ENCODE results near the gene GPRASP1. TPM values are rescaled to one million over a fixed set of nuclear protein-coding genes. Genes with fewer than 3 reads are reported as not detected.
A peak's percentile ranks its signal among the peaks of the same experiment; 100 is the strongest.

The GPRASP1 gene
- total RNA-seq, 1 experiment from 2014 or later, result 3.2 TPM

DNA sequence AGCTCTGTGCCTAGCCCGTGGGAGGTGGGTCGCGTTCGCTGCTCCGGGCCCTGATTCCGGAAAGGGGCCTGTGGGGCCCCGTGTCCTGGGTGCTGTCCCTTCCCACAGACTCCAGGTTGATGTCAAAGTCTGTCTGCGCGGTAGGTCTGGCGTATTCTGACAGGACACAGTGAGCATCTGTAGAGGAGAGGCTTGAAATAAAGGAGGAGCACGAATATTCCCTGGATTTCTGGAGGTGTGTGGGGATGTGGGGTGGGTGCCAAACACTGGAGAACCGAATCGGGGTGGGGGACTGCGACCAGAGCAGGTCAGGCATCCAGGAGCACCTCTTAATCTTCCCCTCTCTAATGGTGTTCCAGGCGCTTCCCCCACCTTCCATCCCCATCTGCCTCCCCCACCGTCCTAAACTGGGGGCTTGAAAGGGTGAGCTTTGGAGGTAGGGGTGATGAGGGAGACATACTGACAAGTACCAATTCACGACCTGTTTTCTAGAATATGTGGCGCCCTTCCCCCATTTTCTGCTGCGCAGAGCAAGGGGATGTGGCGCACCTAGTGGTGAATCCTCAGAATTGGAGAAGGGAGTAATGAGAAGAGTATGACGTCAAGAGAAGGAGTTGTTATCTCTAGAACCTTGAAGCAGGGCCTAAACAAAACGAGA, 877 bp downstream of the GPRASP1 start:
- Histone ChIP-seq H3K4ac (ENCODE audit: low read depth, low read length) (no peak overlapping the region), H3K79me1 (ENCODE audit: insufficient read depth, low read depth, low read length, poor library complexity, severe bottlenecking) (no peaks in the 10 kb centered on the region), H2AK5ac (ENCODE audit: insufficient read length, low read length) (no peak overlapping the region), H3K23ac (ENCODE audit: insufficient read length, low read depth, low read length) (no peak overlapping the region), H3K14ac (ENCODE audit: insufficient read depth, low read length) (no peak overlapping the region), H2AFZ (ENCODE audit: low read length) (no peak overlapping the region), H3K9me3 (ENCODE audit: control insufficient read depth, low read depth, low read length) (peaks cover 56% of the 10 kb centered on the region), H3K4me1 (ENCODE audit: insufficient read depth, low read length) (no peaks in the 10 kb centered on the region), H3K79me2 (ENCODE audit: insufficient read depth, low read length) (no peaks in the 10 kb centered on the region), H4K5ac (ENCODE audit: insufficient read length, low read depth, low read length) (no peak overlapping the region), H4K91ac (ENCODE audit: insufficient read length, low read depth, low read length) (no peak overlapping the region), H3K23me2 (ENCODE audit: insufficient read length, low read depth, low read length, poor library complexity, severe bottlenecking) (peaks cover 8% of the 10 kb centered on the region), H3K9ac (ENCODE audit: extremely low read depth, insufficient read length, low read length) (no peak overlapping the region), H3T11ph (ENCODE audit: low read length) (no peak overlapping the region), H2BK15ac (ENCODE audit: low read depth, low read length) (no peak overlapping the region), H3K56ac (ENCODE audit: insufficient read length, low read depth, low read length) (no peak overlapping the region), H3K27ac (ENCODE audit: insufficient read length, low read depth, low read length) (no peak overlapping the region), H2BK20ac (ENCODE audit: low read depth, low read length, poor library complexity, severe bottlenecking) (no peak overlapping the region), H2BK120ac (ENCODE audit: low read depth, low read length, poor library complexity, severe bottlenecking) (no peak overlapping the region), H2BK12ac (ENCODE audit: insufficient read length, low read depth, low read length) (no peak overlapping the region), H3K18ac (ENCODE audit: insufficient read length, low read depth, low read length) (no peak overlapping the region), H4K20me1 (ENCODE audit: control insufficient read depth, insufficient read depth, insufficient read length) (no peaks in the 10 kb centered on the region), H3K4me2 (ENCODE audit: insufficient read depth, insufficient read length, low read length) (peak overlapping the region; percentile 86), H3K27me3 (ENCODE audit: insufficient read depth, low read length) (no peaks in the 10 kb centered on the region), H2BK5ac (ENCODE audit: insufficient read length, low read length) (no peak overlapping the region), H4K8ac (replicated peaks; ENCODE audit: insufficient read length, low read depth, low read length) (no peak overlapping the region)
- H3K27ac Mint-ChIP-seq, result no peak overlapping the region
- peaks cover 16% of the 10 kb centered on the region for H3K27me3 Mint-ChIP-seq (ENCODE audit: low read depth)
- TF ChIP-seq, protein P1, sequence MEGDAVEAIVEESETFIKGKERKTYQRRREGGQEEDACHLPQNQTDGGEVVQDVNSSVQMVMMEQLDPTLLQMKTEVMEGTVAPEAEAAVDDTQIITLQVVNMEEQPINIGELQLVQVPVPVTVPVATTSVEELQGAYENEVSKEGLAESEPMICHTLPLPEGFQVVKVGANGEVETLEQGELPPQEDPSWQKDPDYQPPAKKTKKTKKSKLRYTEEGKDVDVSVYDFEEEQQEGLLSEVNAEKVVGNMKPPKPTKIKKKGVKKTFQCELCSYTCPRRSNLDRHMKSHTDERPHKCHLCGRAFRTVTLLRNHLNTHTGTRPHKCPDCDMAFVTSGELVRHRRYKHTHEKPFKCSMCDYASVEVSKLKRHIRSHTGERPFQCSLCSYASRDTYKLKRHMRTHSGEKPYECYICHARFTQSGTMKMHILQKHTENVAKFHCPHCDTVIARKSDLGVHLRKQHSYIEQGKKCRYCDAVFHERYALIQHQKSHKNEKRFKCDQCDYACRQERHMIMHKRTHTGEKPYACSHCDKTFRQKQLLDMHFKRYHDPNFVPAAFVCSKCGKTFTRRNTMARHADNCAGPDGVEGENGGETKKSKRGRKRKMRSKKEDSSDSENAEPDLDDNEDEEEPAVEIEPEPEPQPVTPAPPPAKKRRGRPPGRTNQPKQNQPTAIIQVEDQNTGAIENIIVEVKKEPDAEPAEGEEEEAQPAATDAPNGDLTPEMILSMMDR (conservative IDR thresholded peaks at IDR 0.05), result peak; percentile 65
- H3K4me3 Mint-ChIP-seq, result peak overlapping the region; percentile 79 to 82
- peaks cover 5 to 21% (median 10%) of the 10 kb centered on the region in 3 experiments; a peak in 6 of 7 replicates for H3K36me3 Mint-ChIP-seq (ENCODE audit: insufficient read depth in 1 of 3, low read depth in 3 of 3)
- peaks cover 5 to 6% of the 10 kb centered on the region in 2 experiments; a peak in 3 of 4 replicates for H3K4me1 Mint-ChIP-seq
- peaks cover 73 to 77% of the 10 kb centered on the region in 2 experiments for H3K9me3 Mint-ChIP-seq
- WGBS (ENCODE audit: extremely low coverage, insufficient read length, low lambda C conversion rate), result no CpG with 5 or more reads among the region's 22 CpGs
- no peak for DNase-seq

Measured in H9 (cell line).